GM18507 (cell line): ENCODE measurements around the gene ARID3C.

Source experiments
- DNase-seq: peaks from one replicate; pipeline ENCODE4 v3.0.0; 2011; ENCODE audit warnings: low read depth; ENCODE audit not compliant: insufficient read length; ENCODE audit errors: extremely low spot score
- FAIRE-seq: peaks from 2 replicates; lab custom pipeline; 2011; peaks lifted over from hg19 to GRCh38; lab: Jason Lieb, UNC

ARID3C gene

GRCh38 chr9:34606905-34607304 lies 22.0 kb downstream of the ARID3C start:
- FAIRE-seq (no peak), DNase-seq (no peak)

- DNase-seq (no peak), FAIRE-seq (no peak)
Observed at GRCh38 chr9:34606190-34606589, 22.7 kb downstream of the ARID3C start.

- peak; percentile 93 for FAIRE-seq
Observed at GRCh38 chr9:34603610-34604231, 25.1 kb downstream of the ARID3C start.

GRCh38 chr9:34601937-34602573 lies 26.8 kb downstream of the ARID3C start:
- FAIRE-seq (no peak), DNase-seq (no peak)

More at GRCh38 chr9:34603610-34604231, 25.1 kb downstream of the ARID3C start:
- peak; percentile 60 for DNase-seq

GRCh38 chr9:34600908-34601307 lies 28.0 kb downstream of the ARID3C start:
- DNase-seq (no peak), FAIRE-seq (no peak)

- DNase-seq (no peak), FAIRE-seq (no peak)
Observed at GRCh38 chr9:34599546-34599945, 29.3 kb downstream of the ARID3C start.

GRCh38 chr9:34594177-34594576 lies 34.7 kb downstream of the ARID3C start:
- FAIRE-seq (no peak), DNase-seq (no peak)

- DNase-seq (no peak), FAIRE-seq (no peak)
Observed at GRCh38 chr9:34592895-34593601, 35.8 kb downstream of the ARID3C start.

GRCh38 chr9:34591917-34592866 lies 36.7 kb downstream of the ARID3C start:
- FAIRE-seq: peak; percentile 41
- no peak for DNase-seq

GRCh38 chr9:34591248-34591916 lies 37.5 kb downstream of the ARID3C start:
- DNase-seq (peak; percentile 80), FAIRE-seq (peak; percentile 61)

- no peak for FAIRE-seq
- DNase-seq: no peak
Observed at GRCh38 chr9:34590381-34591247, 38.3 kb downstream of the ARID3C start.

GRCh38 chr9:34589636-34590380 lies 39.1 kb downstream of the ARID3C start, which contains the start of gene CNTFR:
CNTFR (minus strand) TSS chr9:34589724; CDS start chr9:34568981, 20,743 bp downstream.
- FAIRE-seq (no peak), DNase-seq (no peak)

GRCh38 chr9:34588671-34589635 lies 39.9 kb downstream of the ARID3C start:
- DNase-seq (no peak), FAIRE-seq (no peak)

- DNase-seq (no peak), FAIRE-seq (no peak)
Observed at GRCh38 chr9:34587271-34587670, 41.6 kb downstream of the ARID3C start.

- FAIRE-seq (no peak), DNase-seq (no peak)
Observed at GRCh38 chr9:34585946-34586669, 42.8 kb downstream of the ARID3C start.

- no peak for DNase-seq
- FAIRE-seq: no peak
Observed at GRCh38 chr9:34584970-34585369, 43.9 kb downstream of the ARID3C start.
